Measurements from ENCODE around the gene TMEM190. TPM values are rescaled to one million over a fixed set of nuclear protein-coding genes. Genes with fewer than 3 reads are reported as not detected.

The TMEM190 gene
- total and polyA plus RNA-seq, 10 donors = 0.20 TPM; not detected in 9

DNA sequence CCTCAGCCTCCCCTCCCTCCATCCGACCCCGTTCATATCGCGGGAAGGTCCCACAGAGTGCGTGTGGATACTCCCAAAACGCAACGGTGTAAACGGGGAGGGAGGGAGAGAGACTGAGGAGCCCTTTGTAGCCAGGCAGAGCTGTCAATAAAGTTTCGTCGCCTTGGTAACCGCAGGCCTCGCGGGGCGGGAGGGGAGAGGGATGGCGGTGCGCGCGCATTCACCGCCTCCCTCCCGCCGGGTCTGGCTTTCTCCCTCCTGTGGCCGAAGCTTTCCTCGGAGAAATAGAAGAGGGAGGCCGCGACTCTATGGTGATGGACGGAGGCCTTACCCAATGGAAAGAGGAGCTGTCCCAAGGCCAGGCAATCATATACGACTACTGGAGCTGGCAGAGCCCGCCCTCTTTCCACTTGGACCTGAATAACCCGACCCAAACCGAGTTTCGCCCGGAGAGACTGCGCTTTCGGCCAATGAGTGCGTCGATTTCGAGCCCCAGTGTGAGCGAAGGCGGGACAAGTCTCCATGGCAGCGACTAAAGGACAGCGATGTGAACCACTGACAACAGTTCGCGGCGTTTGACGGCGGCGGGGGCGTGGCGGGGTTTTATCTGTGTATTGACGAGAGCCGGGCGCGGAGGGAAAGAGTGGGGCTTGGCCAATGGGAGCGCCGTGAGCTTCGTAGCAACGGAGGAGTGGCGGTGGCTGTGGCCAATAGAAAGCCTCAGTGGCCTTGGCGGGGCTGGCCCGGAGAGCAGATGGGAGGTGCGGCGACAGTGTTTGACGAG, 37.3 kb upstream of the TMEM190 start, which contains the start of gene KMT5C:
Gene KMT5C, plus strand, starts transcription at position 772 of the 784 bp plus-strand sequence. CDS start 2,061 bp downstream, outside the sequence.
- Histone ChIP-seq H3K27ac (peak within 1 kb of the TSS; percentile 72 to 97 (median 91)), H3K27me3 (replicated peaks in 1 of 7) (peaks cover 0 to 41% (median 0%) of the 10 kb centered on the region in 7 donors), H3K36me3 (peaks cover 0 to 27% (median 0%) of the 10 kb centered on the region in 6 donors), H3K9me3 (no peaks in the 10 kb centered on the region), H3K4me3 (peak within 1 kb of the TSS; percentile 45 to 75 (median 58)), H3K4me1 (peaks cover 10 to 35% (median 22%) of the 10 kb centered on the region in 6 donors)
- DNase-seq = peak; percentile 100
- intact Hi-C loops (cut with DNase I; ENCODE audit: low total_unique reads) = no loop called here
- 0 to 2% (median 1%) methylated on average over 51 to 63 of the region's 63 CpGs for WGBS, 5 donors
- peak; percentile 98 to 99 (median 99) for TF ChIP-seq POLR2AphosphoS5 (IDR thresholded peaks at IDR 0.05)
- TF ChIP-seq, protein P1, sequence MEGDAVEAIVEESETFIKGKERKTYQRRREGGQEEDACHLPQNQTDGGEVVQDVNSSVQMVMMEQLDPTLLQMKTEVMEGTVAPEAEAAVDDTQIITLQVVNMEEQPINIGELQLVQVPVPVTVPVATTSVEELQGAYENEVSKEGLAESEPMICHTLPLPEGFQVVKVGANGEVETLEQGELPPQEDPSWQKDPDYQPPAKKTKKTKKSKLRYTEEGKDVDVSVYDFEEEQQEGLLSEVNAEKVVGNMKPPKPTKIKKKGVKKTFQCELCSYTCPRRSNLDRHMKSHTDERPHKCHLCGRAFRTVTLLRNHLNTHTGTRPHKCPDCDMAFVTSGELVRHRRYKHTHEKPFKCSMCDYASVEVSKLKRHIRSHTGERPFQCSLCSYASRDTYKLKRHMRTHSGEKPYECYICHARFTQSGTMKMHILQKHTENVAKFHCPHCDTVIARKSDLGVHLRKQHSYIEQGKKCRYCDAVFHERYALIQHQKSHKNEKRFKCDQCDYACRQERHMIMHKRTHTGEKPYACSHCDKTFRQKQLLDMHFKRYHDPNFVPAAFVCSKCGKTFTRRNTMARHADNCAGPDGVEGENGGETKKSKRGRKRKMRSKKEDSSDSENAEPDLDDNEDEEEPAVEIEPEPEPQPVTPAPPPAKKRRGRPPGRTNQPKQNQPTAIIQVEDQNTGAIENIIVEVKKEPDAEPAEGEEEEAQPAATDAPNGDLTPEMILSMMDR (IDR thresholded peaks at IDR 0.05 in 8 of 11, conservative IDR thresholded peaks at IDR 0.05 in 3 of 11) = peak; percentile 35 to 85 (median 66)
- TF ChIP-seq POLR2A (IDR thresholded peaks at IDR 0.05) = peak in 1 of 3 donors; percentile 32

DNA sequence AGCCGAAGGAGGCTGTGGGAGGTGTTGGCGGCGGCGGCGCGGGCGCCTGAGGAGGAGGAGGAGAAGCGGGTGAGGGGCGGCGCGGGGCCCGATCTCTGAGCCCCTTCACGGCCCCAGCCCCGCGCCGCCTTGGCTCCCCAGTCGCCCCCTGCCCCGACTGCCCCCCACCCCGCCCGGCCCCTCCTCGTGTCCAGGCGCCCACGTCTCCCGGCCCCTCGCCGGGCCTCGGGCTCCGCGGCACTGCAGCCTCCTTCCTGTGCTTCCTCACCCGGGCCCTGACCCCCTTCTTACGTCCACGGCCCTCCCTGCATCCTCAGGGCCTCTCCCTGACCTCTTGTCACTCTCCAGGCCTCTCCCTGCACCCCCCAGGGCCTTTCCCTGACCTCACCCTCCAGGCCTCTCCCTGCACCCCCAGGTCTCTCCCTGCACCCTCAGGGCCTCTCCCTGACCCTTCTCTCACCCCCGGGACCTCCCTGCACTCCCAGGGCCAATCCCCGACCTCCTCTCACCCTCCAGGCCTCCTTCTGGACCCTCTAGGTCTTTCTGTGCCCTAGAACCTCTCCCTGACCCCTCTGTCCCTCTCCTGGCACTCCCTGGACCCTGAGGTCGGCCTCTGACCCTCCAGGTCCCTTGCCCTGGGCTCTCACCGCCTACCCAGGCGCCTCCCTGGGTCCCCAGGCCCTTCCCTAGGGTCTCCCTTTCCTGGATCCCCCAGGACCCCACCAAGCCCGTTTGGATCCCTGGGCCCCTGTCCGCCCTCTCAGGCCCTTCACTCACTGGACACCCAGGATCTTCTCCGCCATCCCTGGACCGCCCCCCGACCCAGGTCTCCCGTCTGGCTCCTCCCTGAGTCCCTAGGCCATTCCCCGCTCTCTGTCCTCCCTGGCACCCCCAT, 36.5 kb upstream of the TMEM190 start:
- intact Hi-C loops (cut with DNase I; ENCODE audit: low total_unique reads) = no loop called here
- Histone ChIP-seq H3K9me3 (no peaks in the 10 kb centered on the region), H3K27ac (peak overlapping the region; percentile 60 to 97 (median 91)), H3K36me3 (peaks cover 0 to 36% (median 0%) of the 10 kb centered on the region in 6 donors), H3K4me1 (peaks cover 10 to 35% (median 22%) of the 10 kb centered on the region in 6 donors), H3K27me3 (replicated peaks in 1 of 7) (peaks cover 0 to 32% (median 0%) of the 10 kb centered on the region in 7 donors), H3K4me3 (peak overlapping the region; percentile 45 to 75 (median 58))
- WGBS, 5 donors = 4 to 8% (median 5%) methylated on average over 15 to 36 of the region's 44 CpGs
- peak in 2 of 3 donors; percentile 38 to 85 for TF ChIP-seq POLR2A (IDR thresholded peaks at IDR 0.05)
- TF ChIP-seq, protein P1 (IDR thresholded peaks at IDR 0.05 in 8 of 11, conservative IDR thresholded peaks at IDR 0.05 in 3 of 11) = peak in 1 of 11 experiments; percentile 2
- TF ChIP-seq POLR2AphosphoS5 (IDR thresholded peaks at IDR 0.05) = no peak
- peak; percentile 83 for DNase-seq

DNA sequence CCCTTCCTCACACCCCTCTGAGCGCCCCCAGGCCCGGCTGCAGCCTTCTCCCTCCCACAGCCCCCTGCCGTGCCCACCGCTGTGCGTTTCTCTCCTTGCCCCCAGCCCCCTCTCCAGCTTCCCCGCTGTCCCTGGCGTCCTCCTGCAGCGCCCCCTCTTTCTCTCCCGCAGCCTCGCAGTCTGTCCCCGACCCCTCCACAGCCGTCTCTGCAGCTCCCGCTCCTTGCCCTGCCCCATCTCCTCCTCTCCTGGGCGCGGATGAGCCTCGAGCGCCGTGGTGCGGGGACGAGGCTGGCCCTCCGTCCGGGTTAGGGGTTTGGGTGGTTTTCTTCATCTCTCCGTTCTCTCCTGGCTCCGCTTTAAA, 35.9 kb upstream of the TMEM190 start:
- Histone ChIP-seq H3K36me3 (peaks cover 0 to 39% (median 0%) of the 10 kb centered on the region in 6 donors), H3K4me3 (peak overlapping the region in 7 of 8 donors; percentile 47 to 75 (median 61)), H3K4me1 (peaks cover 10 to 35% (median 22%) of the 10 kb centered on the region in 6 donors), H3K27me3 (replicated peaks in 1 of 7) (peaks cover 0 to 28% (median 0%) of the 10 kb centered on the region in 7 donors), H3K9me3 (no peaks in the 10 kb centered on the region), H3K27ac (peak overlapping the region in 1 of 8 donors; percentile 91)
- intact Hi-C loops (cut with DNase I; ENCODE audit: low total_unique reads) = no loop called here
- TF ChIP-seq POLR2AphosphoS5 (IDR thresholded peaks at IDR 0.05) = no peak
- no peak for TF ChIP-seq POLR2A (IDR thresholded peaks at IDR 0.05)
- TF ChIP-seq, protein P1 (IDR thresholded peaks at IDR 0.05 in 8 of 11, conservative IDR thresholded peaks at IDR 0.05 in 3 of 11) = no peak
- DNase-seq = peak; percentile 83
- WGBS, 5 donors = 2 to 5% (median 3%) methylated on average over 20 to 24 of the region's 24 CpGs
